Measurements from ENCODE around the gene UFL1.
"Not testable (repeated sequence)": the region's sequence is repeated elsewhere in the genome, so short reads cannot be mapped to it uniquely, and the experiment has no call there.

Gene UFL1

DNA sequence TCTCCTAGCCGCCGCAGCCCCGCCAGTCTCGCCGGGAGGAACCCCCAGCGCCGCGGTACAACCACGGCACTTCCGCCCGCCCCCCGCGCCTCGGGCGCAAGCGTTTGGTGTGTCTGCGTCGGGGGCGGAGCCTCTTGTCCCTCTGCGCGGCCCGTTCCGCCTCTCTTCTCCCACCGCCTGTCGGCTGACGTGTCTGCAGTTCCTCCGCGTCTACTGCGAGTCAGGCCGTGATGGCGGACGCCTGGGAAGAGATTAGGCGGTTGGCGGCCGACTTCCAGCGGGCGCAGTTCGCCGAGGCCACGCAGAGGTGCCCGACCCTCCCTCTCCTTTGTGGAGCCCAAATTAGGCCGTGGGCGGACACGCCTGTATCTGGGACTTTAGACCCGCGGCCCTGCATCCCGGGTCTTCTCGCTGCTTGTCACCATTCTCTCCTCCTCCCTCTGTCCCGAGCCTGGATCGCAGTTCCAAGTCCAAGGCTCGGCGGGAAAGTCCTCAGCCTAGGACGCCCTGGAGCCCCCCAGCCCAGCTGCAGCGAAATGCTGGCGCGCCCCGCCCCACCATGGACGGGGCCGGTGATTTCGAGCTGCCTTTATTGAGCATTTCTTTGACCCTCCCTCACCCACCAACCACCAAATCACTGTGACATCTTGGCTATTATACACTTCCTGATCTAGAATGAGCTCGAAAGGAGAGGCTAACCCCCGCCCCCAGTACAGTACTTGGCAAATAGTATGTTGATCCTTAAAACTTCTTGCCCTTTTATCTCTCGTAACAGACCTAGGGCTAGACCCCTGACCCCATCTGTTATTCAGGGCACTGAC is at the start of gene UFL1:
UFL1 (plus strand) TSS at position 163 of the 821 bp plus-strand sequence; CDS start at position 231, 68 bp downstream.
- peak; percentile 94 for DNase-seq (ENCODE audit: low spot score)

DNA sequence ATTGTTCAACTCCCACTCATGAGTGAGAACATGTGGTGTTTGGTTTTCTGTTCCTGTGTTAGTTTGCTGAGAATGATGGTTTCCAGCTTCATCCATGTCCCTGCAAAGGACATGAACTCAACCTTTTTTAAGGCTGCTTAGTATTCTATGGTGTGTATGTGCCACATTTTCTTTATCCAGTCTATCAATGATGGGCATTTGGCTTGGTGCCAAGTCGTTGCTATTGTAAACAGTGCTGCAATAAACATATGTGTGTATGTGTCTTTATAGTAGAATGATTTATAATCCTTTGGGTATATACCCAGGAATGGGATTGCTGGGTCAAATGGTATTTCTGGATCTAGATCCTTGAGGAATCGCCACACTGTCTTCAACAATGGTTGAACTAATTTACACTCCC is 49.3 kb upstream of the UFL1 start:
- not testable (repeated sequence) for DNase-seq (ENCODE audit: low spot score)

DNA sequence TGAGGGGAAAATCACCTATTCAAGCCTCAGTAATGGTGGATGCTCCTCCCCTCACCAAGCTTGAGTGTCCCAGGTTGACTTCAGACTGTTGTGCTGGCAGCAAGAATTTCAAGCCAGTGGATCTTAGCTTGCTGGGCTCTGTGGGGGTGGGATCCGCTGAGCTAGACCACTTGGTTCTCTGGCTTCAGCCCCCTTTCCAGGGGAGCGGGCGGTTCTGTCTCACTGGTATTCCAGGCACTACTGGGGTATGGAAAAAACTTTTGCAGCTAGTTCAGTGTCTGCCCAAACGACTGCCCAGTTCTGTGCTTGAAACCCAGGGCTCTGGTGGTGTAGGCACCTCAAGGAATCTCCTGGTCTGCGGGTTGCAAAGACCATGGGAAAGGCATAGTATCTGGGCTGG is 42.9 kb upstream of the UFL1 start:
- DNase-seq (ENCODE audit: low spot score): no peak

DNA sequence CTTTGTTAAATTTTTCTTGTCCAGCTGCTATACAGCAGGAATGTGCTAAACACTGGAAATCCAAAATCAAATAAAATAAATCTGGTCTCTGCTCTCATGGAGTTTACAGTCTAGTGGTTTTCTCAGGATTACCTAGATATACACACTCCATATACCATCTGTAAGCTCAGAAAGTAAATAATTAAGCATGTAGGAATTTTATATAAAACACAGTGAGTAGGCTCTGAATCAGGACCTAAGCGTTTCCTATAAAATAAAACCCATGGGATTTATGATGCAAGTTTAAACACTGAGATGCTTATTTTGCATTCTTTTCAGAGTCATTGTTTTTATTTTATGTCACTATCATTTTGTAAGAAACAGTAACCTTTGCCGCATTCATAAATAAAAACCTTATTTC is 29.7 kb upstream of the UFL1 start:
- DNase-seq (ENCODE audit: low spot score): no peak

DNA sequence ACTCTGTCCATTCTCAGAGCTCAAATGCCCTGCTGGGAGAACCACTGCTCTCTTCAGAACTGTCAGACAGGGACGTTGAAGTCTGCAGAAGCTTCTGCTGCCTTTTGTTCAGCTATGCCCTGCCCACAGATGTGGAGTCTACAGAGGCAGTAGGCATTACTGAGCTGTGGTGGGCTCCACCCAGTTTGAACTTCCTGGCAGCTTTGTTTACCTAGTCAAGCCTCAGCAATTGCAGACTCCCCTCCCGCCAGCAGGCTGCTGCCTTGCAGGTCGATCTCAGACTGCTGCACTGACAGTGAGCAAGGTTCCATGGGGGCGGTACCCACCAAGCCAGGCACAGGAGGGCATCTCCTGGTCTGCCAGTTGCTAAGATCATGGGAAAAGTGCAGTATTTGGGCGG is 21.8 kb upstream of the UFL1 start:
- no peak for DNase-seq (ENCODE audit: low spot score)

DNA sequence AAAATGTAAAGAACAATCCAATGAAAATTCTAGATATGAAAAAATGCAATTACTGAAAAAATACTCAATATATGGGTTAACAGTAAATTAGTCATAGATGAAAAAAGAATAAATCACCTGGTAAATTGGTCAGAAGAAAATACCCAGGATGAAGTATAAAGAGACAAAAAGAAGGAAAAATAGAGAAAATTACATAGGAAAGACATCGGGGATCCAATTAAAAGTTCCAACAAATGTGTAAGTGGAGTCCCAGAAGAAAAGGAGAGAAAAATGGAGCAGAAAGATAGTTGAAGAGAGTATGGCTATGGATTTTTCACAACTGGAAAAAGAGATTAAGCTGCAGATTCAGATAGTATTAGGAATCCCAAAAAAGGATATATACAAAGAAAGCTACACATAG is 18.7 kb upstream of the UFL1 start:
- no peak for DNase-seq (ENCODE audit: low spot score)

DNA sequence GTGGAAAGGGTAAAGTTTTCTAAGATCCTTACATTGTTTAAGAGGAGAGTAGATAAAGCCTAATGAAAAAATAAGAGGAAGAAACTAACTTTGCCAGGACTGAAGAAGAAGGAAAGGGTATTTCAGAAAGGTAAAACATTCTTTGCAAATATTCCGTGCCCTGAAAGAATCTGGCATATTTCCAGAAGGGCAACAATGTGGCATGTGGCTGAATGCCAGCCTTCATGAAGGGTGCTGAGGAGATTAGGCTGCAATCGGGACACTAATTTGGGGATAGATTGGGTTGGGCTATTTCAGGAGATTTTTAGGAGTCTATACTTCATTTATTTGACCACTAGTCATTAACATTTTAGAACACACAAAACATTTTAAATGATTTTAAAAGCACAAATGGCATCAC is 16.2 kb upstream of the UFL1 start:
- no peak for DNase-seq (ENCODE audit: low spot score)

DNA sequence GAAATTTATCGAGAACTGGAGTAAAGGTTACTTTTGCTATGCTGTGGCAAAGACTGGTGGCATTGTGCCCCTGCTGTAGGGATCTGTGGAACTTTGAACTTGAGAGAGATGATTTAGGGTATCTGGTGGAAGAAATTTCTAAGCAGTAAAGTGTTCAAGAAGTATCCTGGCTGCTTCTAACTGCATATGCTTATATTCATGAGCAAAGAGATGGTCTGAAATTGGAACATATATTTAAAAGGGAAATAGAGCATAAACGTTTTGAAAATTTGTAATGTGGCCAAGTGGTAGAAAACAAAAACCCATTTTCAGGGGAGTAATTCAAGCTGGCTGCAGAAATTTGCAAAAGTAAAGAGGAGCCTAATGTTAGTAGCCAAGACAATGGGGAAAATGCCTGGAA is 12.3 kb upstream of the UFL1 start:
- no peak for DNase-seq (ENCODE audit: low spot score)

DNA sequence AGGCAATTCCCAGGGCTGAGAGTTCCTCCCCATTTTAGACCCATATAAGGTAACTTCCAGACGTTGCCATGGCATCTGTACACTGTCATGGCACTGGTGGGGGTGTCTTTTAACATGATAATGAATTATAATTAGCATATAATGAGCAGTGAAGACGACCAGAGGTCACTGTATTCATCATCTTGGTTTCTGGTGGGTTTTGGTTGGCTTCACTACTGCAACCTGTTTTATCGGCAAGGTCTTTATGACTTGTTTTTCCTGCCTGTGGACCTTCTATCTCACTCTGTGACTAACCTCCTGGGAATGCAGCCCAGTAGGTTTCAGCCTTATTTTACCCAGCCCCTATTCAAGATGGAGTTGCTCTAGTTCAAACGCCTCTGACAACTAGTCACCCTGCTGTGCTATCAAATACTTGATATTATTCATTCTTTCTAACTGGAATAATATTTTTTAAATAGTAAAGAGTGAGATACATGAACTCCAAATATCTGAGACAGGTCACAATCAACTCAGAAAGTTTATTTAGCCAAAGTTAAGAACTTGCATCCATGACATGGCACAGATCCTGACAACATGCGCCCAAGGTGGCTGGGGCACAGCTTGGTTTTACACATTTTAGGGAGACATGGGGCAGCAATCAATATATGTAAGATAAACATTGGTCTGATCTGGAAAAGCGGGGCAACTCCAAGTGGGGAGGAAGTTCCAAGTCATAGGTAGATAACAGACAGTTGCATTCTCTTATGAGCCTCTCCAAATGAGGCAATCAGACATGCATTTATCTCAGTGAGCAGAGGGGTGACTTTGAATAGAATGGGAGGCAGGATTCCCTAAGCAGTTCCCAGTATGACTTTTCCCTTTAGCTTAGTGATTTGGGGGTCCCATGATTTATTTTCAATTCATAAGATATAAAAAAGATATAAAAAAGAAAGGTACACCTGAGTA is 1.2 kb upstream of the UFL1 start:
- DNase-seq (ENCODE audit: low spot score): no peak

DNA sequence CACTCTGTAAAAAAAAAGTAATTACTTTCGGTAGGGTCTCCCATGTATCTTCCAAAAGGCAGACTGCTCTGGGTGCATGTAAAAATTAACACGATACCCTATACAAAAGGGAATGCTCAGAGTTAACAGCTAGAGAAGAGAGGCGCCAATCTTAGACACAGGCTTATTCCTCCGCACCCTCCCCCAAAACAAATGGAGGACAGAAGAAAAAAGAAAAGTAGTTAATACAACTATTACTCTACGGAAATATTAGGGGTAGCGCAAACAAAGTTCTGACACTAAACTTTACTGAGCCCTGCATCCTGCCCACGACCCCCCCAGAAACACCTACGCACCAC is 331 bp upstream of the UFL1 start:
- DNase-seq (ENCODE audit: low spot score): no peak

DNA sequence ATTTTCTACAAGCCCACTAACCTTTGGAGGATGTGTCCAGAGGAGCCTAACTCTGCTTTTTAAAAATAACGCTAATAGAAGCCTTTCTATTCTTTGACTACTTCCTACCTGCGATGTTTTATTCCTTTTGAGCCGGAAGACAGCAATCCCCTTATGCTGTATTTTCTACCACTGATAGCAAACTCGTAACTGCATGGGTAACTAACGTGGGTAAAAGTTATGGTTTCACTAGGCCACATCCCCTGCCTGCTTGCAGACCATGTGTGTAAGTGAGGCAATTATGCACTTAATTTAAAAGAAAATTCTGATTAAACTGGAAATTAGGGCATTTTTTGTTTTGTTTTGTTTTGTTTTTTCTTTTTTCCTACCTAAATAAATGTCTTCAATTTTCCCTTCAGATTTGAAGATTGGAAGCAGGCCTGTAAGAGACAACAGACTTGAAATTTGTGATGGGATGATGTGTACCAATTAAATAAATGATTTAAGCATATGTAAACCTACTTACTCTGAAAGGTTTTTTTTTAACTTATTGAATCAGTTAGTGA is 931 bp downstream of the UFL1 start:
- DNase-seq (ENCODE audit: low spot score): no peak

DNA sequence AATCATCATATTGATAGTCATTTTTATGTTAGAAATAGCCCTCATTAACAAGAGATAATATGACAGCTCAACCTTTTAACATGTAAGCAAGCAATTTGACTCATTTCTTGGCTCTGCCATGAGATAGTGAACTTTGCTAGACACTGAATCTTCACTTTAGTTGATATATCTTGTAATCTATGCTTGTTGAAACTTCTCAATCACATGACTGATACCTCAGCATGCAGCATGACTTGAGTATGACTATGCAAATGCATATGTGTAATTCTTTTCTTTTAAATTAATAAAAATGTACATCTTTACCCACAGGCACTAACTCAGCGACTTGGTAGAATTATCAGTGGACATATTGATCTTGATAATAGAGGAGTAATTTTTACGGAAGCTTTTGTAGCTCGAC is 6.6 kb downstream of the UFL1 start:
- DNase-seq (ENCODE audit: low spot score): no peak

DNA sequence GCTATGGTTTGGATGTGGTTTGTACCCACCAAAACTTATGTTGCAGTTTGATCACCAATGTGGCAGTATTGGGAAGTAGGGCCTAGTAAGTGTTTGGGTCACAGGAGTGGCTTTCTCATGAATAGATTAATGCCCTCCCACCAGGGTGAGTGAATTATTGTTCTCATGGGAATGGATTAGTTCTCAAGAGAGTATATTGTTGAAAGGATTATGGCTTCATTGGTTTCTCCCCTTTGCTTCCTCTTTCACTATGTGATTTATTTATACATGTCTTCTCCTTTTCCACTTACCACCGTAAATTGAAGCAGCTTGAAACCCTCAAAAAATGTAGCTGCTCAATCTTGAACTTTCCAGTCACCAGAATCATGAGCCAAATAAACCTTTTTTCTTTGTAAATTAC is 10.8 kb downstream of the UFL1 start:
- no peak for DNase-seq (ENCODE audit: low spot score)

DNA sequence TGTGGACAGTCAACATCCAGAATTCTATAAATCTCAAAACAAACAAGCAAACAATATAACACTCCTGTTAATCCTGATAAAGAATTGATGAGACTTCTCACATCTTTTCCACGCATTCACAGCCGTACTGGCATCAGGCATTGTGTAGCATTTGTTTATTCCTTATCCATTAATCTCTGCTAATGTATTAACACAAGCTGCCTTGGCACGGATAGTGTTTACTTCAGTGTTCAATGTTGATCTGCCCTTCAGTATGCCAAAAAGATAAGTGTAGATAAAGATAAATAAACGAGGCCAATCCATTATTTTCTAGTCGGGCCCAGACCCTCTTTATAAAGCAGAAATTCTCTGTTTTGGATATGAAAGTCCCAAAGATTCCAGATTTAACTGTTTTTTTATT is 16.1 kb downstream of the UFL1 start:
- DNase-seq (ENCODE audit: low spot score): no peak

DNA sequence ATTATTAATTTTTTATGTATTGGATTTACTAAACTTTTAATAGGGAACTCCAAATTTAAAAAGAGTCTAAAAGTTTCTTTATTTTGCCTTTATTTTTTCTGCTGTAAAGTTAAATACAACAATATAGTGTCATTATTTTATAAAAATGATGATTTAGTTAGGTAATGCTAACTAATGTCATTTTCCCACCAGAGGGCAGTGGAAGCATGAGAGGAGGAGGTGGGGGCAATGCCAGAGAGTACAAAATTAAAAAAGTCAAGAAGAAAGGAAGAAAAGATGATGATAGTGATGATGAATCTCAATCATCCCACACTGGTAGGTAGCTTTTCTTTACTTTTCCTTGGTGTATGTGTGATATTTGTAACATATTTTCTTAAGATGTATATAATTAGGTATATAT is 21.1 kb downstream of the UFL1 start:
- DNase-seq (ENCODE audit: low spot score): no peak

DNA sequence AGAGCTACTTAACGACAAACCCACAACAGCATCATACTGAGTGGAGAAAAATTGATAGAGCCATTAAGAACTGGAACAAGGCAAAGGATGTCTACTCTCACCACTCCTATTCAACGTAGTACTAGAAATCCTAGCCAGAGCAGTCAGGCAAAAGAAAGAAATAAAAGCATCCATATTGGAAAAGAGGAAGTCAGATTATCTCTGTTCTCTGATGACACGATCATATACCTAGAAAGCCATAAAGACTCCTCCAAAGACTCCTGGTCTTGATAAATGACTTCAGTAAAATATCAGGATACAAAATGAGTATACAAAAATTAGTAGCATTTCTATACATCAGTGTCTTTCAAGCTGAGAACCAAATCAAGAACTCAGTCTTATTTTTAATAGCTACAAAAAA is 24.3 kb downstream of the UFL1 start:
- DNase-seq (ENCODE audit: low spot score): no peak

DNA sequence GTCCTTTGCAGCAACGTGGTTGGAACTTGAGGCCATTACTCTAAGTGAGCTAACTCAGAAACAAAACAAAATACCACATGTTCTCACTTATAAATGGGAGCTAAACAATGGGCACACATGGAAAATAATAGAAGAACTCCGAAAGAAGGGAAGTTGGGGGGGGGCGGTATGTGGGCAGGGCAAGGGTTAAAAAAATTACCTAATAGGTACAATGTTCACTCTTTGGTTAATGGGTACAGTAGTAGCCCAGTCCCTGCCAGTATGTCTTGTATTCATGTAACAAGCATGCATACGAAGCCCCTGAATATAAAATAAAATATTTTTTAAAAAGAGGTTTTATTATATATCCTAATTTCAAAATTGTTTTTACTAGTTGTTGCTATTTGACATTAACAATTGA is 26.0 kb downstream of the UFL1 start:
- DNase-seq (ENCODE audit: low spot score): no peak

DNA sequence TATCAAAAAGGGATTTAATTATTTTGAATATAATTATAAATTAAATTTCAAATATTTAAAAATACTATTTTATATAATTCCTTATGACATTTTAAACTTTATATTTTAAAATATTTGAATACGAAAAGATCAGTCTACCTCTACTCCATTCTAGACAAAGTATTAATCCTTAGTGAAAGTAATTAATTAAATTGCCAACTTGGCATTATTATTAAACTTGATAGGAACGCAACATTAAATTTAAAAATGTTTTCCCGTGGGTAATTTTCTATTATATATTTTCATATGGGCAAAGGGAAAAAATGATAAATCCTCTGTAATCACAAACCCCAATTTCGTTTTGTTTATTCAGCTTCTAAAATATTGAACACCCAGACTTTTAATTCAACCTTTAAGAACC is 33.0 kb downstream of the UFL1 start:
- no peak for DNase-seq (ENCODE audit: low spot score)

DNA sequence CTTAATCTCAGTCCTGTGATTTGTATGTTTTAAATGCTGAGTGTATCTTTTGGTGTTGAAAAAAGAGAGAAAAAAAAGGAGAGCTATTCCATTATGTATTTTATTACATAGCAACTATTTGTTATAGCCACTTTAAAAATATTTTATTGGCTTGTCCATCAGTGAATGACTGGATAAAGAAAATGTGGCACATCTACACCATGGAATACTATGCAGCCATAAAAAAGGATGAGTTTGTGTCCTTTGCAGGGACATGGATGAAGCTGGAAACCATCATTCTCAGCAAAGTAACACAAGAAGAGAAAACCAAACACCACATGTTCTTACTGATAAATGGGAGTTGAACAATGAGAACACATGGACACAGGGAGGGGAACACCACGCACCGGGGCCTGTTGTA is 38.1 kb downstream of the UFL1 start:
- not testable (repeated sequence) for DNase-seq (ENCODE audit: low spot score)

DNA sequence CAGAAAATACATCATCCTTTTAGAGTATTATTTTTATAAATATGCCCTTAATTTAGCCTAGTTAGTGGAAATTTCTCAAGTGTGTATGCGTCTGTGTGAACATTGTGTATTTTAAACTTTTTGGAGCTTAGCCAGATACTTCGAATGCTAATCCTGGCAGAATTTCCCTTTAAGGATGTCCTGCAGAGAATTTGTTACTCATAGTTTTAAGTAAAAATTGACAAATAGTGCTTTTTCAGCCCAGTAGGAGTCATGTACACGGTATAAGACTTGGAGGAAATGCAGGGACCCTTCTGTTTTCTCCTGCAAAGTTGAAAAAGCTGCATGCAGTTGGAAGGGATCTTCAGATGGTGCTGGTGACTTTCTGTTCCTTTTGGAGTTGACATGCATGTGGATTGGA is 41.3 kb downstream of the UFL1 start, which contains the start of gene FHL5:
FHL5 (plus strand) TSS at position 243 of the 400 bp plus-strand sequence. CDS start 40,486 bp downstream, outside the sequence.
- DNase-seq (ENCODE audit: low spot score): no peak

DNA sequence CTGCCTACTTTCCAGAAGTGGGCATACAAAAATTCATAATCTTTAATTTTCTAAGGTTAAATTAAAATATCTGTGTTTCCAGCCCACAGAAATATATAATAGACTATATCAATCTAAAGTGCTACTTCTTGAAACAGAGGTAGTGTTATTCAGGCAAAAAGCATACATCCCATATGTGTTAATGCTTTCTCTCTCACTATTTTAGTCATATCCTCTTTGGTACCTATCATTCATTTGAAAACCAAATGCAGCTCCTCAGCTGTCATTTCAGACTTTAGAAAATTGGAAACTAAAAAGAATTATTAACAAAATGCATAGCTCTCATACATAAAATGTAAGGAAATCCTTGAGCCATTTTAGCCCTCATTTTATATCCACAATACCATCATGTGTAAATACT is 42.2 kb downstream of the UFL1 start:
- DNase-seq (ENCODE audit: low spot score): no peak

DNA sequence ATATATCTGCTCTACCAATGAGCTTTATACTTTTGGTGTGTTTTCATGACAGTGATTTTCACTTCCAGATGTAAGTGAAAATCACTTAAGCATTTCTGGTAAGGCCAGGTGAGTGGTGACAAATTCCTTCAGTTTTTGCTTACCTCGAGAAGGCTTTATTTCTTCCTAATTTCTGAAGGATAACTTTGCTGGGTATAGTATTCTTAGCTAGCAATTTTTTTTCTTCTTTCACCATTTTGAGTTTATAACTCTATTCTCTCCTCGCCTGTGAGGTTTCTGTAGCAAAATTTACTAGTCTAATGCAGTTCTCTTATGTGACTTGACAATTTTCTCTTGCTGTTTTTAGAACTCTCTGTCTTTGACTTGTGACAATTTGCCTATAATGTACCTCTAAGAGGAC is 48.4 kb downstream of the UFL1 start:
- DNase-seq (ENCODE audit: low spot score): no peak

DNA sequence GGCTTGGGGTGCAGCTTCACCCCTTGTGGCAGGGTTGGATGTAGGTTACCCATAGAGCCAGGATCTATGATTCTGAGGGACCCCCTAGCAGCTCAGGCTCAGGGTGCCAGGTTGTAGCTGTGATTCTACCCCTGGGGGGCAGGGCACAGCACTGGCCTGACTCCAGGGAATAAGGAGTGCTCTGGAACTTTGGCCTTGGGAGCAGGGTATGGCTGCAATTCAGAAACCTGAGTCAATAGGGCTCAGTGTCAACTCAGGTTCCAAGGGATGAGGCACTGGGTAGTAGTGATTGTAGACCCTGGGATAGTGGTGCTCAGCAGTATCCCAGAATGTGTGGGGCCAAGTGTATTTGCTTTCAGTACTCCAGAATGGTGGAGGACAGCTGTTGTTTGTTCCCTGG is 49.9 kb downstream of the UFL1 start:
- no peak for DNase-seq (ENCODE audit: low spot score)

Measured in ecto neural progenitor cell (in vitro differentiated cells).